Heart left ventricle (tissue), 13 donors: ENCODE data around the gene F7.

Source experiments
- POLR2A ChIP-seq, 2 donors: fragments of 450-650 bp; IDR thresholded peaks; one replicate each; pipeline ENCODE4 v1.6.1; 2017; ENCODE audit warnings: antibody characterized with exemption in 2 of 2, mild to moderate bottlenecking in 2 of 2, moderate library complexity in 2 of 2
- TF ChIP-seq, protein P1 (sequence below), 12 donors: fragments of 200-600 bp; sonication (generic) in 4 of 12; IDR thresholded peaks; one replicate each; pipeline versions ENCODE4 v1.5.0 to v1.8.0; 2018 to 2022; ENCODE audit warnings: antibody characterized with exemption in 12 of 12, mild to moderate bottlenecking in 5 of 12
- donor health status: ischemic (EF 13 %, LVEDD 7.1; RV severe dilation, severe dysfunction).
- donor health status: DM: no; HTN: yes; CAD: no.
- donor health status: DM: no; HTN: no; CAD: no.
- donor health status: ischemic (EF 25% LVEDD 6.9; RV normal size, moderate dysfunction).
- donor health status: ischemic (EF 25% LVEDD 5.7; RV mildly dilated, moderate dysfunction).
- donor health status: ischemic (EF 35%, LVEDD 5.7; RV mildly dilated, moderate dysfunction).
- donor health status: nonischemic (EF 11% LVEDD 7.7; RV severe dilation, severe dysfunction).
- donor health status: DM: yes; HTN: yes; CAD: no.
- donor health status: PGD.
- donor health status: ischemic (EF 29% LVEDD 5.4; RV normal size, mild dysfunction).
- donor health status: nonischemic (EF 23%, LVEDD 6.1; RV moderate dilation, normal function).

DNA sequence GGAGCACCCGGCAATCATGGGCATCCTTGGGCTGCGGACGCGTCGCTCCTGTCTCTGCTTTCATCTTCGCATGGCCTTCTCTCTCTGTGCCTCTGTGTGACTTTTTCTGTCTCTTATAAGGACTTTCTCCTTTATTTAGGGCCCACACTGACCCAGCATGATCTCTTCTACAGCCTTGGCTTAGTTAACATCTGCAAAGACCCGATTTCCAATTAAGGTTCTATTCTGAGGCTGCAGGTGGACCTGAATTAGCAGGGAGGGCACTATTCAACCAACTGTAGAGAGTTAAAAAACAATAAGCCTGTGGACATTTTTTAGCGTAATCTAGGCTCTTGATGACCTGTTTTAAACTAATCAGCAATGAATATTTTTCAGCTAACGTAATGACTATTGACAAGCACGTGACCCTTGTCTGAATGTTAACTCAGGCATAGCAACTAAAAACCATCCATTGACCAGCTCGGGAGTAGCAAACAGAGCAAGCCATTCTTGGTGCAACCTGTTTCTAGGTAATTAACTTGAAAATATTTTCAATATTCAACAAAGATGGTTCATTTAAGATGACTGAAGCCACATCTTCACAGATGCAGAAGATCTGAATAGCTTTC is 32.2 kb downstream of the F7 start:
- TF ChIP-seq POLR2A (IDR thresholded peaks at IDR 0.05): no peak
- TF ChIP-seq, protein P1, sequence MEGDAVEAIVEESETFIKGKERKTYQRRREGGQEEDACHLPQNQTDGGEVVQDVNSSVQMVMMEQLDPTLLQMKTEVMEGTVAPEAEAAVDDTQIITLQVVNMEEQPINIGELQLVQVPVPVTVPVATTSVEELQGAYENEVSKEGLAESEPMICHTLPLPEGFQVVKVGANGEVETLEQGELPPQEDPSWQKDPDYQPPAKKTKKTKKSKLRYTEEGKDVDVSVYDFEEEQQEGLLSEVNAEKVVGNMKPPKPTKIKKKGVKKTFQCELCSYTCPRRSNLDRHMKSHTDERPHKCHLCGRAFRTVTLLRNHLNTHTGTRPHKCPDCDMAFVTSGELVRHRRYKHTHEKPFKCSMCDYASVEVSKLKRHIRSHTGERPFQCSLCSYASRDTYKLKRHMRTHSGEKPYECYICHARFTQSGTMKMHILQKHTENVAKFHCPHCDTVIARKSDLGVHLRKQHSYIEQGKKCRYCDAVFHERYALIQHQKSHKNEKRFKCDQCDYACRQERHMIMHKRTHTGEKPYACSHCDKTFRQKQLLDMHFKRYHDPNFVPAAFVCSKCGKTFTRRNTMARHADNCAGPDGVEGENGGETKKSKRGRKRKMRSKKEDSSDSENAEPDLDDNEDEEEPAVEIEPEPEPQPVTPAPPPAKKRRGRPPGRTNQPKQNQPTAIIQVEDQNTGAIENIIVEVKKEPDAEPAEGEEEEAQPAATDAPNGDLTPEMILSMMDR (IDR thresholded peaks at IDR 0.05): no peak
